Neutrophil (primary cell): ENCODE measurements around the gene TRIM63.

ENCODE experiments used
- H3K27ac ChIP-seq: fragments of 200-600 bp; sonication (generic); 2 replicates; pipeline ENCODE4 v1.5.1; 2016; ENCODE audit warnings: mild to moderate bottlenecking, moderate library complexity
- H3K27me3 ChIP-seq: fragments of 200-600 bp; sonication (generic); 2 replicates; pipeline ENCODE4 v1.6.0; 2016; ENCODE audit warnings: mild to moderate bottlenecking
- H3K36me3 ChIP-seq: fragments of 200-600 bp; sonication (generic); 2 replicates; pipeline ENCODE4 v1.5.1; 2017
- H3K4me1 ChIP-seq, 2 experiments: fragments of 200-600 bp in 1 of 2; sonication (generic) in 1 of 2; 1 replicate in 1 of 2; 2 replicates in 1 of 2; pipeline versions ENCODE4 v1.5.1 to v1.6.1; 2013 to 2016; ENCODE audit warnings: low read depth in 1 of 2, low read length in 1 of 2, mild to moderate bottlenecking in 1 of 2, moderate library complexity in 1 of 2; ENCODE audit not compliant: control insufficient read depth in 1 of 2, insufficient read depth in 1 of 2
- H3K4me3 ChIP-seq, 2 experiments: fragments of 200-600 bp in 1 of 2; sonication (generic) in 1 of 2; 1 replicate in 1 of 2; 2 replicates in 1 of 2; pipeline ENCODE4 v1.5.1; 2013 to 2016; ENCODE audit warnings: low read depth in 1 of 2, low read length in 1 of 2, mild to moderate bottlenecking in 1 of 2, moderate library complexity in 1 of 2
- H3K9me3 ChIP-seq: fragments of 200-600 bp; sonication (generic); 2 replicates; pipeline ENCODE4 v1.5.1; 2016
- TF ChIP-seq, protein P1 (sequence below): fragments of 200-600 bp; sonication (generic); IDR thresholded peaks from 2 replicates; pipeline ENCODE4 v1.5.1; 2016; ENCODE audit warnings: antibody characterized with exemption

Gene TRIM63

GRCh38 chr1:26092422-26092821 is 25.0 kb upstream of the TRIM63 start:
- TF ChIP-seq, protein P1, sequence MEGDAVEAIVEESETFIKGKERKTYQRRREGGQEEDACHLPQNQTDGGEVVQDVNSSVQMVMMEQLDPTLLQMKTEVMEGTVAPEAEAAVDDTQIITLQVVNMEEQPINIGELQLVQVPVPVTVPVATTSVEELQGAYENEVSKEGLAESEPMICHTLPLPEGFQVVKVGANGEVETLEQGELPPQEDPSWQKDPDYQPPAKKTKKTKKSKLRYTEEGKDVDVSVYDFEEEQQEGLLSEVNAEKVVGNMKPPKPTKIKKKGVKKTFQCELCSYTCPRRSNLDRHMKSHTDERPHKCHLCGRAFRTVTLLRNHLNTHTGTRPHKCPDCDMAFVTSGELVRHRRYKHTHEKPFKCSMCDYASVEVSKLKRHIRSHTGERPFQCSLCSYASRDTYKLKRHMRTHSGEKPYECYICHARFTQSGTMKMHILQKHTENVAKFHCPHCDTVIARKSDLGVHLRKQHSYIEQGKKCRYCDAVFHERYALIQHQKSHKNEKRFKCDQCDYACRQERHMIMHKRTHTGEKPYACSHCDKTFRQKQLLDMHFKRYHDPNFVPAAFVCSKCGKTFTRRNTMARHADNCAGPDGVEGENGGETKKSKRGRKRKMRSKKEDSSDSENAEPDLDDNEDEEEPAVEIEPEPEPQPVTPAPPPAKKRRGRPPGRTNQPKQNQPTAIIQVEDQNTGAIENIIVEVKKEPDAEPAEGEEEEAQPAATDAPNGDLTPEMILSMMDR = no peak
- no peak overlapping the region for H3K27ac ChIP-seq
- H3K4me1 ChIP-seq = no peaks in the 10 kb centered on the region

DNA sequence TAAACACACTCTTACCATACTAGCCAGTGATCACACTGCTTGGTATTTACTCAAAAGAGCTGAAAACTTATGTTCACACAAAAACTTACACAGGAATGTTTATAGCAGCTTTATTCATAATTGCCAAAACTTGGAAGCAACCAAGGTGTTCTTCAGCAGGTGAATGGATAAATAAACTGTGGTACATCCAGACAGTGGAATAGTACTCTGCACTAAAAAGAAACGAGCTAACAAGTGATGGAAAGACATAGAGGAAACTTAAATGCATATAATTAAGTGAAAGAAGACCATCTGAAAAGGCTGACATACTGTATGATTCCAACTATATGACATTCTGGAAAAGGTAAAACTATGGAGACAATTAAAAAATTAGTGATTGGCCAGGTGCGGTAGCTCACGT is 23.5 kb upstream of the TRIM63 start:
- H3K9me3 ChIP-seq = no peaks in the 10 kb centered on the region
- H3K4me3 ChIP-seq = no peak overlapping the region
- no peaks in the 10 kb centered on the region for H3K4me1 ChIP-seq
- TF ChIP-seq, protein P1 = no peak
- H3K27me3 ChIP-seq = peaks cover 65% of the 10 kb centered on the region
- no peak overlapping the region for H3K27ac ChIP-seq
- no peaks in the 10 kb centered on the region for H3K36me3 ChIP-seq

More at GRCh38 chr1:26092422-26092821, 25.0 kb upstream of the TRIM63 start:
- Histone ChIP-seq H3K9me3 (no peaks in the 10 kb centered on the region), H3K27me3 (peaks cover 63% of the 10 kb centered on the region), H3K36me3 (no peaks in the 10 kb centered on the region), H3K4me3 (no peak overlapping the region)

DNA sequence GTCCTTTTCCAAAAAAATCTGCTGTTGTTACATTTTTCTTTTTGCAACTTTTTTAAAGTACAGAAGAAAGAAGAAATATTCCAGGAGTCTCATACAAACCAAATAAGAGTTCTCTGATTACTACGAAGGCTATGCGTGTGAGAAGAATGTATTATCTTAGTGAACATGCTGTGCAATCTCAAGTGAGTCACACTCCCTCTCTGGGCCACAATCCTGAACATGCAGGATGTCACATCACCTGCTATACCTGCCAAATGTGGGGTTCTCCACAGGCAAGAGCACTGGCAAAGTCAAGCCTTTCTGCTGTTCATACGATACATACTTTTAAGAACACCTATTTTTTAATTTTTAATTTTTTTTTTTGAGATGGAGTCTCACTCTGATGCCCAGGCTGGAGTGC is 21.7 kb upstream of the TRIM63 start:
- TF ChIP-seq, protein P1 = no peak
- H3K36me3 ChIP-seq = no peaks in the 10 kb centered on the region
- no peak overlapping the region for H3K27ac ChIP-seq
- H3K4me1 ChIP-seq = no peaks in the 10 kb centered on the region
- no peak overlapping the region for H3K4me3 ChIP-seq
- H3K9me3 ChIP-seq = no peaks in the 10 kb centered on the region
- H3K27me3 ChIP-seq = peaks cover 67% of the 10 kb centered on the region

- Histone ChIP-seq H3K4me1 (no peaks in the 10 kb centered on the region), H3K9me3 (no peaks in the 10 kb centered on the region), H3K36me3 (no peaks in the 10 kb centered on the region), H3K4me3 (no peak overlapping the region), H3K27me3 (peaks cover 57% of the 10 kb centered on the region), H3K27ac (no peak overlapping the region)
- TF ChIP-seq, protein P1 = no peak
Observed at GRCh38 chr1:26084844-26085243, 17.4 kb upstream of the TRIM63 start.

- no peak overlapping the region for H3K27ac ChIP-seq
- no peaks in the 10 kb centered on the region for H3K4me1 ChIP-seq
- H3K4me3 ChIP-seq = no peak overlapping the region
- TF ChIP-seq, protein P1 = no peak
- H3K27me3 ChIP-seq = peaks cover 53% of the 10 kb centered on the region
- H3K9me3 ChIP-seq = no peaks in the 10 kb centered on the region
- H3K36me3 ChIP-seq = no peaks in the 10 kb centered on the region
Observed at GRCh38 chr1:26084091-26084561, 16.7 kb upstream of the TRIM63 start.

DNA sequence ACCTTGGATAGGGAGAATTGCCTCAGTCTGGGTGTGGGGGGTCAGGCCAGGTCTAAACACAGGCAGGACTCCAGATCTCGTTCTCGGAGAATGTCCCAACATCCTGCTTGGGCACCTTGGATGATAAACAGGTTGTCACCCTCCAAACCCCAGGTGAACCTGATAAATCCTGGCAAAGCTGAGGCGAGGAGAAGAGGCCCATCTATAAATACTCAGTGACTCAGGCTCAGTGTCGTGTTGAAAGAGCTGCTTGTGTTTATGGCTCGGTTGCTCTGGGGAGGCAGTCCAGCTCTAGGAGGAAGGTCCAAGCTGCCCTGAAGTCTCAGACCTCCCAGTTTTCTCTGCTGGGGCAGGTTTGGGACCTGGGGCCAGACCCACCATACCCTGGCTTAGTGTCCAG is 15.8 kb upstream of the TRIM63 start:
- Histone ChIP-seq H3K9me3 (no peaks in the 10 kb centered on the region), H3K36me3 (no peaks in the 10 kb centered on the region), H3K27me3 (peaks cover 56% of the 10 kb centered on the region), H3K4me3 (no peak overlapping the region), H3K27ac (no peak overlapping the region), H3K4me1 (no peaks in the 10 kb centered on the region)
- TF ChIP-seq, protein P1 = no peak
